ENCODE measurements around the gene ARFGEF3. TPM values are rescaled to one million over a fixed set of nuclear protein-coding genes. Genes with fewer than 3 reads are reported as not detected.

Gene ARFGEF3
- total RNA-seq, 3 donors from 2014 or later (not counting 1 experiment from before 2014, with no cell fraction given) = 0.05 to 0.09 TPM; not detected in 1

- no peaks in the 10 kb centered on the region for H3K9me3 Mint-ChIP-seq
- H3K36me3 Mint-ChIP-seq = no peaks in the 10 kb centered on the region
- Histone ChIP-seq H3K36me3 (ENCODE audit: control insufficient read depth, insufficient read depth, low read length) (no peaks in the 10 kb centered on the region), H3K27me3 (ENCODE audit: control insufficient read depth, insufficient read depth, low read length) (peaks cover 2% of the 10 kb centered on the region), H3K27ac (ENCODE audit: low read length) (no peak overlapping the region), H3K9me3 (ENCODE audit: control insufficient read depth, insufficient read depth, low read length) (no peaks in the 10 kb centered on the region), H3K4me3 (ENCODE audit: low read length) (no peak overlapping the region), H3K4me1 (ENCODE audit: control insufficient read depth, insufficient read depth, low read length) (no peaks in the 10 kb centered on the region)
- H3K27ac Mint-ChIP-seq = no peak overlapping the region
- H3K27me3 Mint-ChIP-seq (ENCODE audit: low read depth in 2 of 2) = peaks cover 3 to 28% of the 10 kb centered on the region in 2 donors
- no peak overlapping the region for H3K4me3 Mint-ChIP-seq
- ATAC-seq (no peak), DNase-seq (no peak)
- WGBS (ENCODE audit: insufficient coverage) = 95% methylated on average over 13 of the region's 13 CpGs
- intact Hi-C loops (cut with micrococcal nuclease) = no loop called here
- H3K4me1 Mint-ChIP-seq = no peaks in the 10 kb centered on the region
- TF ChIP-seq, protein P1, sequence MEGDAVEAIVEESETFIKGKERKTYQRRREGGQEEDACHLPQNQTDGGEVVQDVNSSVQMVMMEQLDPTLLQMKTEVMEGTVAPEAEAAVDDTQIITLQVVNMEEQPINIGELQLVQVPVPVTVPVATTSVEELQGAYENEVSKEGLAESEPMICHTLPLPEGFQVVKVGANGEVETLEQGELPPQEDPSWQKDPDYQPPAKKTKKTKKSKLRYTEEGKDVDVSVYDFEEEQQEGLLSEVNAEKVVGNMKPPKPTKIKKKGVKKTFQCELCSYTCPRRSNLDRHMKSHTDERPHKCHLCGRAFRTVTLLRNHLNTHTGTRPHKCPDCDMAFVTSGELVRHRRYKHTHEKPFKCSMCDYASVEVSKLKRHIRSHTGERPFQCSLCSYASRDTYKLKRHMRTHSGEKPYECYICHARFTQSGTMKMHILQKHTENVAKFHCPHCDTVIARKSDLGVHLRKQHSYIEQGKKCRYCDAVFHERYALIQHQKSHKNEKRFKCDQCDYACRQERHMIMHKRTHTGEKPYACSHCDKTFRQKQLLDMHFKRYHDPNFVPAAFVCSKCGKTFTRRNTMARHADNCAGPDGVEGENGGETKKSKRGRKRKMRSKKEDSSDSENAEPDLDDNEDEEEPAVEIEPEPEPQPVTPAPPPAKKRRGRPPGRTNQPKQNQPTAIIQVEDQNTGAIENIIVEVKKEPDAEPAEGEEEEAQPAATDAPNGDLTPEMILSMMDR (IDR thresholded peaks at IDR 0.05) = no peak
Observed at GRCh38 chr6:138240476-138241245, 78.9 kb downstream of the ARFGEF3 start.

GRCh38 chr6:138241381-138241780 is 79.6 kb downstream of the ARFGEF3 start:
- Histone ChIP-seq H3K9me3 (ENCODE audit: control insufficient read depth, insufficient read depth, low read length) (no peaks in the 10 kb centered on the region), H3K36me3 (ENCODE audit: control insufficient read depth, insufficient read depth, low read length) (no peaks in the 10 kb centered on the region), H3K27me3 (ENCODE audit: control insufficient read depth, insufficient read depth, low read length) (peaks cover under 1% of the 10 kb centered on the region), H3K4me3 (ENCODE audit: low read length) (no peak overlapping the region), H3K4me1 (ENCODE audit: control insufficient read depth, insufficient read depth, low read length) (no peaks in the 10 kb centered on the region), H3K27ac (ENCODE audit: low read length) (no peak overlapping the region)
- intact Hi-C loops (cut with micrococcal nuclease) = no loop called here
- TF ChIP-seq, protein P1 (IDR thresholded peaks at IDR 0.05) = no peak
- Mint-ChIP-seq H3K4me1 (no peaks in the 10 kb centered on the region), H3K36me3 (no peaks in the 10 kb centered on the region), H3K4me3 (no peak overlapping the region), H3K9me3 (no peaks in the 10 kb centered on the region), H3K27me3 (ENCODE audit: low read depth in 2 of 2) (peaks cover 3 to 28% of the 10 kb centered on the region in 2 donors), H3K27ac (no peak overlapping the region)
- 96% methylated on average over 3 of the region's 3 CpGs for WGBS (ENCODE audit: insufficient coverage)
- ATAC-seq (no peak), DNase-seq (no peak)

DNA sequence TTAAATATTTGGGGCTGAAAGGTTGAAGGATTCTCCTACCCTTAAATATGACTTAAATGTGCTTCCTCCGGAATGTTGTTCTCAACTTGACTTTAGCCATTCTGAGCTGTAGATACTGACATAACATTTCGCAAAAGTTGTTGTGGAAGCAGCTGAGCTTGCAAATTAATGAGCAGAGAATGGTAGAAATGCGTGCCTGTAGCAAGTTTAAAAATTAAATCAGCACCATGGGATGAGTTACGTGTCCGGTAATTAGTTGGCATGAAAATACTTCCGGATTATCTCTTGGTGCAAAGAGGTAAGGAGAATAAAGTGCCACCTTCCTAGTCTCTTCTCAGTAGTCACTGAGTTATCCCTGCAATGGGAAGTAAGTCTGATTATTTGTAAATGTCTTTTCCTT is 80.2 kb downstream of the ARFGEF3 start:
- Mint-ChIP-seq H3K4me3 (no peak overlapping the region), H3K27ac (no peak overlapping the region), H3K27me3 (ENCODE audit: low read depth in 2 of 2) (peaks cover 3 to 28% of the 10 kb centered on the region in 2 donors), H3K9me3 (no peaks in the 10 kb centered on the region), H3K4me1 (no peaks in the 10 kb centered on the region), H3K36me3 (no peaks in the 10 kb centered on the region)
- WGBS (ENCODE audit: insufficient coverage) = 94% methylated on average over 6 of the region's 6 CpGs
- Histone ChIP-seq H3K4me3 (ENCODE audit: low read length) (no peak overlapping the region), H3K27ac (ENCODE audit: low read length) (no peak overlapping the region), H3K4me1 (ENCODE audit: control insufficient read depth, insufficient read depth, low read length) (no peaks in the 10 kb centered on the region), H3K9me3 (ENCODE audit: control insufficient read depth, insufficient read depth, low read length) (no peaks in the 10 kb centered on the region), H3K27me3 (ENCODE audit: control insufficient read depth, insufficient read depth, low read length) (no peaks in the 10 kb centered on the region), H3K36me3 (ENCODE audit: control insufficient read depth, insufficient read depth, low read length) (no peaks in the 10 kb centered on the region)
- TF ChIP-seq, protein P1 (IDR thresholded peaks at IDR 0.05) = no peak
- ATAC-seq = no peak
- no peak for DNase-seq
- intact Hi-C loops (cut with micrococcal nuclease) = no loop called here

Data from natural killer cell (primary cell).